SK-N-SH (cell line): ENCODE data around the gene ATP1A2. TPM values are rescaled to one million over a fixed set of nuclear protein-coding genes. Genes with fewer than 3 reads are reported as not detected.

ENCODE experiments used
- CTCF ChIA-PET: fragments of 300-600, 350-600 bp; formaldehyde crosslinking; extraction: SDS; loops from one replicate; lab custom pipeline; 2021; lab: Yijun Ruan, JAX
- POLR2A ChIA-PET: fragments of 350-600 bp; sonication (Branson Sonifier 250); formaldehyde crosslinking; extraction: SDS; loops from one replicate; lab custom pipeline; 2020; ENCODE audit warnings: antibody characterized with exemption, inconsistent platforms; lab: Yijun Ruan, JAX
- DNase-seq: peaks from one replicate; pipeline ENCODE4 v3.0.0; 2012
- H2AFZ ChIP-seq: fragments of 200-600 bp; sonication (generic); 2 replicates; pipeline ENCODE4 v1.8.1; 2016; ENCODE audit warnings: antibody characterized with exemption, mild to moderate bottlenecking, low read depth
- H3F3A ChIP-seq: fragments of 200-600 bp; sonication (generic); replicated peaks from 2 replicates; pipeline ENCODE3; 2016; ENCODE audit warnings: antibody characterized with exemption, mild to moderate bottlenecking; ENCODE audit not compliant: insufficient read depth
- H3K27ac ChIP-seq, 2 experiments: fragments of 200-500 bp in 1 of 2; fragments of 200-600 bp in 1 of 2; sonication (Bioruptor generic) in 1 of 2; sonication (generic), shearing (Covaris generic) in 1 of 2; 2 replicates each; pipeline versions ENCODE4 v1.5.1 to v1.6.1; 2014 to 2016; ENCODE audit warnings: low read depth in 2 of 2, inconsistent platforms in 1 of 2, low read length in 1 of 2, mild to moderate bottlenecking in 1 of 2, mixed read lengths in 1 of 2
- H3K27me3 ChIP-seq: fragments of 200-600 bp; sonication (generic), shearing (Covaris generic); 2 replicates; pipeline ENCODE4 v1.6.1; 2016; ENCODE audit warnings: mixed run types; ENCODE audit not compliant: insufficient read depth
- H3K36me3 ChIP-seq, 2 experiments: fragments of 200-500 bp in 1 of 2; fragments of 200-600 bp in 1 of 2; sonication (Bioruptor generic) in 1 of 2; sonication (generic) in 1 of 2; replicated peaks in 1 of 2; 2 replicates each; pipeline versions ENCODE3 to v1.5.1; 2014 to 2016; ENCODE audit warnings: low read length in 1 of 2, mild to moderate bottlenecking in 1 of 2; ENCODE audit not compliant: insufficient read depth in 2 of 2, control insufficient read depth in 1 of 2
- H3K4me1 ChIP-seq, 2 experiments: fragments of 200-500 bp in 1 of 2; fragments of 200-600 bp in 1 of 2; sonication (Bioruptor generic) in 1 of 2; sonication (generic), shearing (Covaris generic) in 1 of 2; 2 replicates each; pipeline versions ENCODE4 v1.5.1 to v1.6.1; 2014 to 2016; ENCODE audit warnings: low read depth in 1 of 2, low read length in 1 of 2, mixed run types in 1 of 2; ENCODE audit not compliant: insufficient read depth in 2 of 2, control insufficient read depth in 1 of 2
- H3K4me2 ChIP-seq: fragments of 200-600 bp; sonication (generic), shearing (Covaris generic); 2 replicates; pipeline ENCODE4 v1.6.1; 2017; ENCODE audit warnings: mixed run types
- H3K4me3 ChIP-seq, 2 experiments: fragments of 200-500 bp in 1 of 2; fragments of 200-600 bp in 1 of 2; sonication (Bioruptor generic) in 1 of 2; sonication (generic), shearing (Covaris generic) in 1 of 2; 2 replicates each; pipeline versions ENCODE4 v1.5.1 to v1.8.1; 2014 to 2016; ENCODE audit warnings: low read depth in 2 of 2, inconsistent platforms in 1 of 2, low read length in 1 of 2, mild to moderate bottlenecking in 1 of 2, mixed read lengths in 1 of 2, moderate library complexity in 1 of 2
- H3K79me2 ChIP-seq: fragments of 200-600 bp; sonication (generic); 2 replicates; pipeline ENCODE4 v1.8.1; 2017; ENCODE audit warnings: mild to moderate bottlenecking; ENCODE audit not compliant: insufficient read depth
- H3K9ac ChIP-seq: fragments of 200-600 bp; sonication (generic); 2 replicates; pipeline ENCODE4 v1.6.1; 2017; ENCODE audit warnings: mixed run types
- H3K9me2 ChIP-seq: fragments of 200-600 bp; sonication (generic); 2 replicates; pipeline ENCODE4 v1.6.1; 2017; ENCODE audit warnings: mixed run types
- H3K9me3 ChIP-seq: fragments of 200-600 bp; sonication (generic); 2 replicates; pipeline ENCODE4 v1.6.1; 2017; ENCODE audit warnings: mixed run types, mild to moderate bottlenecking, moderate library complexity
- H4K20me1 ChIP-seq: fragments of 200-600 bp; sonication (generic); 2 replicates; pipeline ENCODE4 v1.6.1; 2017; ENCODE audit warnings: mild to moderate bottlenecking, mixed run types; ENCODE audit not compliant: insufficient read depth
- CHD2 ChIP-seq: fragments of 150-350 bp; IDR thresholded peaks from 2 replicates; pipeline ENCODE4 v1.6.1; 2018; ENCODE audit warnings: low read length; ENCODE audit not compliant: partially characterized antibody
- CTCF ChIP-seq: fragments of 200-600 bp; sonication (generic); IDR thresholded peaks from 2 replicates; pipeline ENCODE4 v1.6.1; 2017; ENCODE audit warnings: antibody characterized with exemption, mild to moderate bottlenecking, moderate library complexity
- ELF1 ChIP-seq: IDR thresholded peaks from 2 replicates; pipeline ENCODE4 v1.4.0; 2012
- EP300 ChIP-seq, 2 experiments: IDR thresholded peaks; 2 replicates each; pipeline versions ENCODE4 v1.4.0 to v1.6.1; 2012; ENCODE audit warnings: borderline replicate concordance in 1 of 2, low read depth in 1 of 2, low read length in 1 of 2
- EZH2phosphoT487 ChIP-seq: fragments of 200-600 bp; sonication (generic); IDR thresholded peaks from 2 replicates; pipeline ENCODE4 v1.6.1; 2017; ENCODE audit warnings: low read depth, mixed run types, mild to moderate bottlenecking, antibody characterized with exemption, moderate library complexity, borderline replicate concordance
- FOXJ3 ChIP-seq: sonication (generic); formaldehyde crosslinking; IDR thresholded peaks from 2 replicates; pipeline ENCODE4 v1.5.1; 2020; ENCODE audit warnings: mild to moderate bottlenecking, missing genetic modification reagents
- GABPA ChIP-seq: IDR thresholded peaks from 2 replicates; pipeline ENCODE4 v1.4.0; 2012; ENCODE audit warnings: low read depth, mild to moderate bottlenecking
- IRF3 ChIP-seq: fragments of 150-350 bp; IDR thresholded peaks from 2 replicates; pipeline ENCODE4 v1.6.1; 2016; ENCODE audit warnings: mild to moderate bottlenecking, low read depth, low read length
- MAX ChIP-seq: IDR thresholded peaks from 2 replicates; pipeline ENCODE4 v1.4.0; 2012; ENCODE audit warnings: low read depth
- MXI1 ChIP-seq: IDR thresholded peaks from 2 replicates; pipeline ENCODE4 v1.6.1; 2012; ENCODE audit warnings: mild to moderate bottlenecking, low read depth, low read length, improper control_type of control experiment
- NFIC ChIP-seq: IDR thresholded peaks from 2 replicates; pipeline ENCODE4 v1.4.0; 2012; ENCODE audit warnings: borderline replicate concordance
- NRF1 ChIP-seq: IDR thresholded peaks from 2 replicates; pipeline ENCODE4 v1.6.1; 2012; ENCODE audit warnings: low read depth, mild to moderate bottlenecking, low read length
- POLR2AphosphoS5 ChIP-seq: IDR thresholded peaks from 2 replicates; pipeline ENCODE4 v1.6.1; 2012; ENCODE audit warnings: low read depth, low read length
- RCOR1 ChIP-seq: fragments of 150-350 bp; IDR thresholded peaks from 2 replicates; pipeline ENCODE4 v1.6.1; 2017; ENCODE audit warnings: antibody characterized with exemption, low read length
- RFX5 ChIP-seq: IDR thresholded peaks from 2 replicates; pipeline ENCODE4 v1.6.1; 2012; ENCODE audit warnings: mild to moderate bottlenecking, improper control_type of control experiment, low read length
- RXRA ChIP-seq: IDR thresholded peaks from 2 replicates; pipeline ENCODE4 v1.4.0; 2012; ENCODE audit warnings: low read depth, mild to moderate bottlenecking, borderline replicate concordance
- SMC3 ChIP-seq: IDR thresholded peaks from 2 replicates; pipeline ENCODE4 v1.6.1; 2012; ENCODE audit warnings: low read depth, low read length, improper control_type of control experiment
- TAF1 ChIP-seq: IDR thresholded peaks from 2 replicates; pipeline ENCODE4 v1.6.1; 2012; ENCODE audit warnings: low read depth, mild to moderate bottlenecking, low read length, moderate library complexity, borderline replicate concordance
- TCF12 ChIP-seq: IDR thresholded peaks from 2 replicates; pipeline ENCODE4 v1.4.0; 2012
- TEAD4 ChIP-seq: IDR thresholded peaks from 2 replicates; pipeline ENCODE4 v1.4.0; 2012; ENCODE audit warnings: mild to moderate bottlenecking, borderline replicate concordance; ENCODE audit not compliant: insufficient read depth
- WGBS: methylation state at CpG from one replicate; pipeline ENCODE4 v1.1.6; 2017; ENCODE audit warnings: low lambda C conversion rate; 5-methylcytosine and 5-hydroxymethylcytosine counted together
- polyA plus RNA-seq, 3 experiments: library from polyadenylated mRNA; depleted of rRNA; stranded (reverse); fragments of >200 nt; gene quantifications; 2 replicates each; pipeline ENCODE4 v1.2.3, GENCODE V29; 2012

Gene ATP1A2
- polyA plus RNA-seq, 1 of the 3 experiments (the other 2 are of a cell fraction): 0.07 TPM

- no peak for TF ChIP-seq CTCF
These were observed 21.3 kb downstream of the ATP1A2 start (continued) for GRCh38 chr1:160136926-160137200.

GRCh38 chr1:160137216-160137862 is 21.8 kb downstream of the ATP1A2 start:
- Histone ChIP-seq H3K9ac (no peak overlapping the region), H3K9me3 (no peaks in the 10 kb centered on the region), H3K4me3 (no peak overlapping the region), H2AFZ (no peak overlapping the region), H4K20me1 (no peaks in the 10 kb centered on the region), H3K4me2 (no peak overlapping the region)
- POLR2A ChIA-PET: no interaction called here
- TF ChIP-seq IRF3 (no peak), POLR2AphosphoS5 (no peak), SMC3 (no peak), TCF12 (no peak), EP300 (IDR thresholded peaks at IDR 0.05; ENCODE audit: borderline replicate concordance in 1 of 2, low read depth in 1 of 2, low read length in 1 of 2) (no peak), CHD2 (no peak), CTCF (no peak), TAF1 (no peak), RFX5 (no peak)
- TF ChIP-seq, all 33 proteins: peak for 0
- no peaks in the 10 kb centered on the region for H3K9me2 ChIP-seq
- H3K27ac ChIP-seq: no peak overlapping the region
- DNase-seq: no peak
- no peaks in the 10 kb centered on the region for H3K79me2 ChIP-seq
- peaks cover 23% of the 10 kb centered on the region; the same call in 1 of the 2 replicates for H3K27me3 ChIP-seq
- CTCF ChIA-PET: no interaction called here
- no peaks in the 10 kb centered on the region for H3F3A ChIP-seq
- no peaks in the 10 kb centered on the region for H3K4me1 ChIP-seq
- no peaks in the 10 kb centered on the region for H3K36me3 ChIP-seq
- 42% methylated on average over 8 of the region's 8 CpGs for WGBS

- H3K4me3 ChIP-seq: no peak overlapping the region
- H3K9ac ChIP-seq: no peak overlapping the region
- H3K4me2 ChIP-seq: no peak overlapping the region
- WGBS: 75% methylated on average over 8 of the region's 8 CpGs
- ChIA-PET CTCF (no interaction called here), POLR2A (no interaction called here)
- no peaks in the 10 kb centered on the region for H4K20me1 ChIP-seq
- H3K27ac ChIP-seq: no peak overlapping the region
- no peaks in the 10 kb centered on the region for H3K9me2 ChIP-seq
- DNase-seq: no peak
- H2AFZ ChIP-seq: no peak overlapping the region
- no peaks in the 10 kb centered on the region for H3K4me1 ChIP-seq
- H3F3A ChIP-seq: no peaks in the 10 kb centered on the region
- H3K9me3 ChIP-seq: no peaks in the 10 kb centered on the region
- no peaks in the 10 kb centered on the region for H3K36me3 ChIP-seq
- no peaks in the 10 kb centered on the region for H3K79me2 ChIP-seq
- peaks cover 26% of the 10 kb centered on the region; the same call in 1 of the 2 replicates for H3K27me3 ChIP-seq
- TF ChIP-seq MXI1 (no peak), MAX (no peak), EP300 (IDR thresholded peaks at IDR 0.05; ENCODE audit: borderline replicate concordance in 1 of 2, low read depth in 1 of 2, low read length in 1 of 2) (no peak), EZH2phosphoT487 (no peak), POLR2AphosphoS5 (no peak), RXRA (no peak), GABPA (no peak), TEAD4 (no peak), IRF3 (no peak), RCOR1 (no peak), ELF1 (no peak), NRF1 (no peak), NFIC (no peak), FOXJ3 (CRISPR knock-in tag) (no peak)
These were observed 24.3 kb downstream of the ATP1A2 start for GRCh38 chr1:160139840-160140239.
